ENCODE data around the gene PPIG.
"Not testable (repeated sequence)": the region's sequence is repeated elsewhere in the genome, so short reads cannot be mapped to it uniquely, and the experiment has no call there.

The PPIG gene

DNA sequence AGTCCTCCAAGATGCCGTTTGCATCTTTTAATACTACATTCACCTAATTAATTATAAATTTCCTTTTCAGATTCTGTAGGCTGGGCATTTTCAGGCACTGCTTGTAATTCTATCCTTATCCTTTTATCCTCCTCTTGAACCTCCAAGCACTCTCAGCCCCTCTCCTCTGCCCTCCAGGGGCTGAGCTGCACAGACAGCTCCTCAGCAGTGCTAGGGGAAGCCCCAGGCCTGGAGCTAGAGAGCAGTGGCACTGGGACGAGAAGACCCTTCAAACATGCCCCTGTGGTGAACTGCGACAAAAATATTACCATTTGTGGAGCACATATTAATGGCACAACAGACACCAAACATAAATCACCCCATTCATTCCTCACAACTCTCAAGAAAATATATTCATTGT is 77.1 kb downstream of the PPIG start:
- DNase-seq: no peak
- intact Hi-C loops (cut with DNase I): no loop called here

DNA sequence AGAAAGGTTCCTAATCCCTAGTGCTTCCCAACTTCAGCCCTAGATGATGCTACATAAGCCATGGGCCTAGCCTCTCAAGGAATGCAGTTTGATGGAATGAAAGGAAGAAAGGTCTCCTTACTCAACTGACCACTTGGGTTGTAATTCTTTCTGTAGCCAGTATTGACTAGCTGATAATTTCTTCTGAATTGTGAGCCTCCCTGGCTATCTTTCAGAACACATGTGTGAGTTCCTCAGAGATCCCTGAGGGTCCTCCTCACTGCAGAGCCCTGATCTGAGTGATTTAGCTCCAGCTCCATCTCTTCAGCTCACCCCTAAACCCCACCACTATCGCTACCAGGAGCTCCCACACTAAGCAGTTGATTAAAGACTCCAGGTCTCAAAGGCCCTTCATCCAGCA is 78.6 kb downstream of the PPIG start:
- intact Hi-C loops (cut with DNase I): no loop called here
- DNase-seq: no peak

DNA sequence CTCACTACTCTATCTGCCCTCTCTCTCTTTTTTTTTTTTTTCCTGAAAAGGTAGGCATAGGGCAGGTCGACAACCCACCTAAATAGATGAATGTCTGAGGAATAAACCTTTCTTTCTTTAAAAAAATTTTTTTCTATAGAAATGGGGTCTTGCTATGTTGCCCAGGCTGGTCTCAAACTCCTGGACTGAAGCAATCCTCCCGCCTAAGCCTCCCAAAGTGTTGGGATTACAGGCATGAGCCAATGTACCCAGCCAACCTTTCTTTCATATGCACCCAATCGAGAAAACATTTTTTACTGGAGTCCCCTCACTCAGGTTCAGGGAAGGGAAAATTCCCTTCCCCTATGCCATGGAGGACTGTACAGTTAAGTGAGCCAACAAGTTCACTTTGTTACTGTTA is 79.1 kb downstream of the PPIG start:
- intact Hi-C loops (cut with DNase I): no loop called here

DNA sequence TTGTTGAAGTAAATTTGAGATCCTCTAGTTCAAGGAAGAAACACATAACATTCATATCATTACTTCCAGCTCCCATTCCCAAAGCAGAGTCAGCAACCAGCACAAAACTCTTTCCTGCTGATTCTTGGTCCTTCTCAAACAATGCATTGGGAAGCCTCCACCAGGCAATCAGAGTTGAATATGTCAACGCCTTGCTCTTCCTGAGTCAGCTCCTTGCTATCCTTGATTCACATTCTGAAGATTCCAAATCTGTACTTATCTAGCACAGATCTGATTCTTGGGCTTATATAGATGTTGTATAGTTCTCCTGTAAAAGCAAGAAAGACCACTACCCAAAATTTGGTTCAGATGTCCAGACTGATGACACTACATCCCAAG is 80.4 kb downstream of the PPIG start:
- DNase-seq: no peak

More for the DNA sequence above, 79.1 kb downstream of the PPIG start:
- DNase-seq: no peak

DNA sequence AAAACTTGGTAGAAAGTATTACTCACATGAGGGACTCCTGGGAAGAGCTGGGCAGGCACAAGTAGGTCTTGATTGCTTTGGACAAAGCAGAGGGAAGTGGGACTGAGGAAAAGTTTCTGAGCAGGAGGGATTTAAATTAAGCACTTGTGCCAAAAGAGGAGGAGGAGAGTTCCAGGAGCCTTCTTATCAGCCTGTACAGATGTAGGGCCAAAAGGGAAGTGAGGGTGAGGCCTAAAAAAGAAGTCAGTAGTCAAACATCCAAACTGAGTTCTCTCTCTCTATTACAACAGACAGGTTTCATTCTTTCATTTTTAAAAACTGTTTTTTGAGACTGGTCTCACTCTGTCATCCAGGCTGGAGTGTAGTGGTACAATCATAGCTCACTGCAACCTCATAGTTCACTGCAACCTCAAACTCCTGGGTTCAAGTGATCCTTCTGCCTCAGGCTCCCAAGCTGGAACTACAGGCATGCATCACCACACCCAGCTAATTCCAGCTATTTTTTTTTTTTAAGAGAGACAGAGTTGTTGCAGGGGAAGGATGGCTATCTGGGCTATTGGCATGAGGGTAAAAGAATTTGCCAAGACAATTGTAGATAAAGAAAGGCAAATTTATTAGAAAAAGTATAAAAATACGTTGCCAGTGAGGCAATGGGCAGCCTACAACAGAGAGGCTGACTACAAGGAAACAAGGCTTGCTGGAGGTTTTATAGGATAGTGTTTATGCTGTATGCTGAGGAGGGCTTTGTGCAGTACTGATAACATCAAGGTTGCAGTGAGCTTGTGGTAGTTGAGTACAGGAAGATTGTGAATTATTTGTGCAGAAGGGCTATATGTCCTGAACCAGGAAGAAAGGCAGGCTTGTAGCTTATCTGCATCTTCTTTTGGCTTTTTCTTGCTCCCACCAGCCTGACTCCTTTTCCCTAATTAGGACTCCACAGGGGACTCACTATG is 81.1 kb downstream of the PPIG start:
- intact Hi-C loops (cut with DNase I): no loop called here
- no peak for DNase-seq

More for the DNA sequence above, 80.4 kb downstream of the PPIG start:
- intact Hi-C loops (cut with DNase I): no loop called here

DNA sequence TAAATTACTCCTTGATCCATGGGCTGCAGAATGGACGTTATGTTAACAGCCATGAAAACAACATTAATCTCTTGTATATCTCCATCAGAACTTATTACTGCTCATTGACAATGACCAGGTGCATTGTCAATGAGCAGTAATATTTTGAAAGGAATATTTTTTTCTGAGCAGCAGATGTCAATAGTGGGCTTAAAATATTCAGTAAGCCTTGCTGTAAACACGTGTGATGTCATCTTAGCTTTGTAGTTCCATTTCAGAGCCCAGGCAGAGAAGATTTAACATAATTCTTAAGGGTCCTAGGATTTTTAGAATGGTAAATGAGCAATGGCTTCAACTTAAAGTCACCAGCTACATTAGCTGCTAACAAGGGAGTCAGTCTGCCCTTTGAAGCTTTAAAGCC is 83.4 kb downstream of the PPIG start:
- intact Hi-C loops (cut with DNase I): no loop called here

DNA sequence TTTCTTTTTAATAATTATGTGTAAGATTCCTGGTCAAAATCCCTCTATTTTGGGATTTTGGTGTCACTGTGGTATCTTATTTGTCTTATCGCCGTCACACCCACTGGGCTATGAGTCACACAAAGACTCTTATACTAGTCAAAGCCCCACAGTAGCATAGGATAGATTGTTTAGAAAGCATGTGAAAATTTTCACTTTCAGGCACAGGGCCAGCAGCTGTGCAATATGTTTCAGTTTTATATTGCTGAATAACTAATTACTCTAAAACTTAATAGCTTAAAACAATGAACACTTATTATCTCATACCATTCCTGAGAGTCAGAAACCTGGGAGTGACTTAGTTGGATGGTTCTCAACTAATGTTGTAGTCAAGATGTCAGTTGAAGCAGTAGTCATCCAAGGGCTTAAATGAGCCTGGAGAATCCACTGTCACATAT is 86.1 kb downstream of the PPIG start:
- DNase-seq: no peak

More for the DNA sequence above, 83.4 kb downstream of the PPIG start:
- no peak for DNase-seq

DNA sequence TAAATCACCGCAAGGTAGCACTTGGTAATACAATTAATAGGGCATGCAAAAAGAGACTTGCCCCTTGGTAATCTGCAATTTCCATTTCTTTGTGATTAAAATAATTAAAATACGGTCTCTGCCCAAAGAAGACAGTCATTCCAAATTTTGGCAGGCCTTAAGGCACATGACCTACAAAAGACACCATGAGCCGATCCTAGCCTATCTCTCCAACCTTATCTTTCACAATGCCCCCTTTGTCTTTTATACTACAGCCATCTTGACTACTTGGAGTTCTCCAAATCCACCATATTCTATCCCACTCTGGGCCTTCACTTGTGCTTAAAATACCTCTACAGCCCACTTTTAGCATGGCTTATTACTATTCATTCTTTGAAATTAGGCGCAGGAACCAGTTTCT is 86.8 kb downstream of the PPIG start:
- intact Hi-C loops (cut with DNase I): no loop called here

More for the DNA sequence above, 86.1 kb downstream of the PPIG start:
- intact Hi-C loops (cut with DNase I): no loop called here

DNA sequence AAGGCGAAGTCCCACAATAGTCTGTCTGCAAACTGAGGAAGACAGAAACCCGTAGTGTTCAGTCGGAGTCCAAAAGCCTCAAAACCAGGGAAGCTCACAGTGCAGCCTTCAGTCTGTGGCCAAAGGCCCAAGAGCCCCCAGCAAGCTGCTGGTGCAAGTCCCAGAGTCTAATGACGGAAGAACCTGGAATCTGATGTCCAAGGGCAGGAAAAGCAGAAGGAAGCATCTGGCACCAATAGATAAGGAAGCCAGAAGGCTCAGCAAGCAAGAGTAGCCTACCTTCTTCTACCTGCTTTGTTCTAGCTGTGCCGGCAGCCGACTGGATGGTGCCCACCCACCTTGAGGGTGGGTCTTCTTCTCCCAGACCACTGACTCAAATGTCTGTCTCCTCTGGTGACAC is 88.3 kb downstream of the PPIG start:
- intact Hi-C loops (cut with DNase I): no loop called here
- no peak for DNase-seq

More for the DNA sequence above, 86.8 kb downstream of the PPIG start:
- DNase-seq: no peak

DNA sequence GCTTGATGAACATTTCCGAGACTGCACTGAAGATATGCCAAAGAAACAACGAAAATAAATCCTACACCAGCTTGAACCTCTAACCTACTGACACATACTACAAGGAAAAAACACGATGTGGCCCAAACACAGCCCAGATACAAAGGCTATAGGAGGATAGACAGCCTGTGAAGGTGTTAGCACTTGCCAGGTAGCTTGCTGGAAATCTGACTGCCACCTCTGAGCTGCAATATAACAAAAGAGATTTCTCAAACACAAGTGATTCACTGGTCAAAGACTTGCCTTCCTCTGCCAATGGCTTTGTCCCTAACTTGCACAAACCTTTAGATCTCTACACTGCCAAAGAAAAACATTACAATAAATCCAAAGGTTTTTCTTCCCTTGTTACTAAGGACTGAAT is 89.0 kb downstream of the PPIG start:
- no peak for DNase-seq
- intact Hi-C loops (cut with DNase I): no loop called here

DNA sequence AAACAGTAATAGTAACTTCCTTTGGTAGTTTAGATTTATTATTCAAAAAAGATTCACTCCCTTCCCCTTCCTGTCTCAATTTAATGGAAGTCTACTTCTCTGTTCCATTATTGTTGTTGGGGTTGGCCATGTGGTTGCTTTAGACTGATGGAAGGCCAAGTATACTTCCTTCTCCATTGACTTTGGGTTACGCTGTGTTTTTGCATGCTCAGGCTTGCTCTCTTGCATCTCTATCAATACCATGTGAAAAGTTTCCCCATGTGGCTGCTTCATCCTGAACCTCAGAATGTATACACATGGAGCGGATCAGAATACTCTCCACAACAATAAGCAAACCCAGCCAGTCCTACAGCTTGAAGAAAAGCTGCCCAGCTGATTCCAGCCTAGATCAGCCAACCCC is 89.8 kb downstream of the PPIG start:
- intact Hi-C loops (cut with DNase I): no loop called here
- no peak for DNase-seq

DNA sequence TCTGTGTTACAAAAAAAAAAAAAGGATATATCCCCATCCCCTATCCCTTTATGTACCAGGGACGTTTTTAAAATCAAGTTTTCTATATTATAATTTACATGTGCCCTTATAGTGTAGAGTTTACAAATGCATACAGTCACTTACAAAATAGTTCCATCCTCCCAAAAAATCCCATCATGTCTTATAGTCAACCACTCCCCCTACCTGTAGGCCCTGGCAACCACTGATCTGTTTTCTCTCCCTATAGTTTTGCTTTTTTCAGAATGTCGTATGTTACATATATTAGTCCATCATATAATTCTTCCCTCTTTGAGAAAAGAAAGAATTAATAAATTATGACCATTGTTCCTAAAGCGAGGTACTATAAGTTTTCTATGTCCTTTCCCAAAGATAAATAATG is 92.2 kb downstream of the PPIG start:
- intact Hi-C loops (cut with DNase I): no loop called here
- DNase-seq: no peak

DNA sequence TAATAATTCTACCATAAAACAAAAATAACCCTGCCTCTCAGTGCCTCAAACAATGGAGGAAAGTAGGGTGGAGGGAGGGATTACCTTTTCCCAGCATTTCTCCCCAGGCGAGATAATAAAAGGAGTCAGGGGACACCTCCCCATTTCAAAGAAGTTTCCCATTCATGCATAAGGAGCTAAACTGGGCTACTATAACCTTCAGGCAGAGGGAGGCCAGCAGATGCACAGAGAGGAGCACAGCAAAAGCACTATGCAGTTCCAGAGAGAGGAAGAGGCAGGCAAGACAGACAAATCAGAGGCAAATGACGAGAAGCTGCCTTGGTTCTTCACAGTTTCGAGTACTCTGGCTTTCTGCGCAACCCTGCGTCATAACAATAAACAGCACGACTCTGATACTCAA is 92.7 kb downstream of the PPIG start:
- intact Hi-C loops (cut with DNase I): no loop called here
- DNase-seq: no peak

DNA sequence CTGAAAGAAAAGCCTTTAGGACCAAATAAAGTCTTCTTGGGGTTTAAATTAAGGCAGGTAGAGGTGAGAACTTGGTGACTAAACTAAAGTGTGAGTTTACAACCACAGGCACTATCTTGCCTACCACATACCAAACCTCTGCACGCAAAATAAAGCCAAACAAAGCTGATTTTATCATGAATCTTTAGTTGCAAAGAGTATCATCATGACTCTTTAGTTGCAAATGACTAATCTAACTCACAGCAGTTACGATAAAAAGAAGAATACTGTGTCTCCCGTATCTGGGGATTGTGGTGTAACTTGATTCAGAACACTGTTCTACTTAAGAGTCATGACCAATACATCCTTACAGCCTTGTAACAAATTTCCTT is 98.9 kb downstream of the PPIG start:
- intact Hi-C loops (cut with DNase I): no loop called here
- no peak for DNase-seq

DNA sequence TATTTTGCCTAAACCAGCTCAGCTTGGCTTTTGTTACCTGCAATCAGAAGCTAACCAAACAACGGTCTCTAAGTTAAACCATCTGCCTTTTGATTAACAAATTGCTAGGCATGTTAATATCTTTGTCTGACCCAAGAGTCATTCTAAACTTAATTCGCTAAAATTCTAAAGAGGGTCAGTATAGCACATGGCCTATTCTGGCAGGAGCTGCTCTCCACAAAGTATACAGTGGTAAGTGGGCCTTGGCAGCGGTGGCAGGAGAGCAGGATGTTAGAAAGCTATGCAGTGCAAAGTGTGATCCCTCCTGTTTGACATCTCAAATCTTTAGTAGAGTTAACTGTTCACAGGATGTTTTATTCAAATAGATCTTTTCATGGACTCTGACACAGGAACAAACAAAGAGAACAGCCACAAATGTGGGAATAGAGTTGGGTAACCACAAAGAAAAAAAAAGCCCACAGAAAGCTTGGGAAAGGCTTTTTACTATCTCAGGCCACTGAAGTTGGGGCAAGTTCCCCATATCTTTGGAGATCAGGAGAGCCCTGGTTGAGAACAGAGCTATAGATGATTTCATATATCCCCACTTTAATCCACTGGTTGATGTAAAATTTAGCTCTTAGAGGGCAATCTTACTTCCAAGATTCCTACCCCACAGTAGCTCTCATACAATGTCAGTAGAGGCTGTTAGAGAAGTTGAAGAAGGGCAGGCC is 99.4 kb downstream of the PPIG start:
- no peak for DNase-seq
- intact Hi-C loops (cut with DNase I): no loop called here

DNA sequence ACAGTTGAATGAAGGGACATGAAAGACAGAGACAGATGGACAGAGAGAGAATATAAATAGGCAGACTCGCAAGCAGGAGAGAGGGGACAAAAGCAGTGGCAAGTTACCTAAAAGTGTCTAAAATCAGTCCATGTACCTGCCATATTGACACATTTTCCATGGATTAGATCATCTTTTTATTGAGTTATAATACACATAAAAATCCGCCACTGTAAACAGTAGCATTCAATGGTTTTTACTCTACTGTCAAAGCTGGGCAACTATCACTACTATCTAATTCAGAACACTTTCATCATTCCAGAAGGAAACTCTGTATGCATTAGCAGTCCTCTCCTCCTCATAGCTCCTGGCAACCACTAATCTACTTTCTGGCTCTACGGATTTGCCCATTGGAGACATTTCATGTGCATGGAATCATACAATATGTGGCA is 100.0 kb downstream of the PPIG start:
- intact Hi-C loops (cut with DNase I): no loop called here
- no peak for DNase-seq

DNA sequence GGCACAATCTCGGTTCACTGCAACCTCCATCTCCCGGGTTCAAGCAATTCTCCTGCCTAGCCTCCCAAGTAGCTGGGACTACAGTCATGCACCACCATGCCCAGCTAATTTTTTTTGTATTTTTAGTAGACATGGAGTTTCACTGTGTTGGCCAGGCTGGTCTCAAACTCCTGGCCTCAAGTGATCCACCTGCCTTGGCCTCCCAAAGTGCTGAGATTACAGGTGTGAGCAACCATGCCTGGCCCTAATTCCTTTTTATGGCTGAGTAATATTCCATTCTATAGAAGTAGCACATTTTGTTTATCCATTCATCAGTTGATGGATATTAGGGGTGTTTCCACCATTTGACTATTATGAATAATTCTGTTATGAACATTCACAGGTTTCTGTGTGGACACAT is 100.6 kb downstream of the PPIG start:
- DNase-seq; intact Hi-C loops (cut with DNase I): not testable (repeated sequence)

DNA sequence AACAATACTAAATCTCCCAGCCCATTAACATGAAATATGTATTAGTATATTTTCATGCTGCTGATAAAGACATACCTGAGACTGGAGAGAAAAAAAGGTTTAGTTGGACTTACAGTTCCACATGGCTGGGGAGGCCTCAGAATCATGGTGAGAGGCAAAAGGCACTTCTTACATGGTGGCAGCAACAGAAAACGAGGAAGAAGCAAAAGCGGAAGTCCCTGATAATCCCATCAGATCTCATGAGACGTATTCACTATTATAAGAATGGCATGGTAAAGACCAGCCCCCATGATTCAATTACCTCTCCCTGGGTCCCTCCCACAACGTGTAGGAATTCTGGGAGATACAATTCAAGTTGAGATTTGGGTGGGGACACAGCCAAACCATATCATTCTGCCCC is 102.7 kb downstream of the PPIG start:
- DNase-seq; intact Hi-C loops (cut with DNase I): not testable (repeated sequence)

DNA sequence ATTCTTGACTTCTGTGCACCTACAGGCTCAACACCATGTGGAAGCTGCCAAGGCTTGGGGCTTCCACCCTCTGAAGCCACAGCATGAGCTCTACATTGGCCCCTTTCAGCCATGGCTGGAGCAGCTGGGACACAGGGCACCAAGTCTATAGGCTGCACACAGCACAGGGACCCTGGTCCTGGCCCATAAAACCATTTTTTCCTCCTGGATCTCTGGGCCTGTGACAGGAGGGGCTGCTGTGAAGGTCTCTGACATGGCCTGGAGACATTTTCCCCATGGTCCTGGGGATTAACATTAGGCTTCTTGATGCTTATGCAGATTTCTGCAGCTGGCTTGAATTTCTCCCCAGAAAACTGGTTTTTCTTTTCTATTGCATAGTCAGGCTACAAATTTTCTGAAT is 103.8 kb downstream of the PPIG start:
- DNase-seq: not testable (repeated sequence)

DNA sequence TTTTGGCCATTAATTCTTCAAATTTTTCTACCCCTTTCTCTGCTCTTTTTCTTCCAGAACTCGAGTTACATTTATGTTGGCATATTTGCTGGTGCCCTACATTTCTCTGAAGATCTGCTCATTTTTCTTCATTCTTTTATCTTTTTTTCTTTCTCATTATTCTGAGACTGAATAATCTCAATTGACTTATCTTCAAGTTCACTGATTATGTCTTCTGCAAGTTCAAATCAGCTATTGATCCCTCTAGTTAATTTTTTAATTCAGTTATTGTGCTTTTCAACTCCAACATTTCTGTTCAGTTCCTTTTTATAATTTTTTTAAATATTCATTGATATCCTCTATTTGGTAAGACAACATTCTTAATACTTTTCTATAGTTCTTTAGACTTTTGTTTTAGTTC is 106.8 kb downstream of the PPIG start:
- intact Hi-C loops (cut with DNase I): loop anchor here (10.0 kb wide), 1 partner anchor 106 kb away; the partner anchor contains the start of gene PPIG
- DNase-seq: no peak

More for the DNA sequence above, 103.8 kb downstream of the PPIG start:
- intact Hi-C loops (cut with DNase I): not testable (repeated sequence)

All from posterior cingulate gyrus (tissue), 11 donors.